DMS53 treated with DMSO at 0.1 percent for 48 hours (cell line): ENCODE data around the gene EEF1E1.
A peak's percentile ranks its signal among the peaks of the same experiment; 100 is the strongest.

ENCODE experiments used
- DNase-seq: peaks from one replicate; lab custom pipeline; 2025; ENCODE audit not compliant: unreplicated experiment; lab: John Stamatoyannopoulos, UW

EEF1E1 gene

GRCh38 chr6:8102122-8102958 is at the start of gene EEF1E1:
EEF1E1 (minus strand) TSS chr6:8102548; CDS start chr6:8102521, 27 bp downstream.
- peak; percentile 91 for DNase-seq

GRCh38 chr6:8149350-8149749 is 47.0 kb upstream of the EEF1E1 start:
- no peak for DNase-seq

- DNase-seq = no peak
These were observed 41.6 kb upstream of the EEF1E1 start for GRCh38 chr6:8143945-8144344.

- no peak for DNase-seq
These were observed 37.1 kb upstream of the EEF1E1 start for GRCh38 chr6:8139451-8139850.

- no peak for DNase-seq
These were observed 35.2 kb upstream of the EEF1E1 start for GRCh38 chr6:8137529-8137939.

- DNase-seq = no peak
These were observed 32.9 kb upstream of the EEF1E1 start for GRCh38 chr6:8135276-8135675.

GRCh38 chr6:8132130-8132529 is 29.8 kb upstream of the EEF1E1 start:
- DNase-seq = no peak

DNA sequence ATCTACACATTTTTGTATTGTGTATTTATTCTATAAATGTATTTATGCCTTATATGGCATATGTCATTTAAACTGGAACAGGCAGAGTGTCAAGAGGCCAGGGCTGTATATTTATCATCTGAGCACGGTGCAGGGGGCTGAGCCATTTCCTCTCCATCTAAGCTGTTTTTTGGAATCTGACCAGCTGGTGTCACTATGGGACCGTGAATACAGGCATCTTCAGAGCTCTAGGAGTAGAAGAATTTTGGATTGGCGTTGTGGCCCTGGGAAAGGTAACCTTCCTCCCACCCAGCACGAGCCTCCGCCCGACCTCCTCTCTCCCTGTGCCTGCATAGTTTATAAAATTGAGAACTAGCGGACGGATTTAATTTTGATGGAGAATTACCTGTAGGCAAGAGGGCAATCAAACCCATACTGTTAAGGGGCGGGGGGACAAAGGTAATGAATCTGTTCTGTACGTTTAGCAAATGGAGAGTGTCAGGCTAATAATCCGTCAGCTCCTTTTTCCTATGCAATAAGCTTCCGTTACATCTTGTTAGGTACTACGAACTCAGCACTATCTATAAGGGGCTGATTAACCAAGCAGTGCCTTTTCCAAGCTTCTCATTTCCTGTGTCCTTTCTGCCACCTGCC is 29.0 kb upstream of the EEF1E1 start:
- peak; percentile 58 for DNase-seq

DNA sequence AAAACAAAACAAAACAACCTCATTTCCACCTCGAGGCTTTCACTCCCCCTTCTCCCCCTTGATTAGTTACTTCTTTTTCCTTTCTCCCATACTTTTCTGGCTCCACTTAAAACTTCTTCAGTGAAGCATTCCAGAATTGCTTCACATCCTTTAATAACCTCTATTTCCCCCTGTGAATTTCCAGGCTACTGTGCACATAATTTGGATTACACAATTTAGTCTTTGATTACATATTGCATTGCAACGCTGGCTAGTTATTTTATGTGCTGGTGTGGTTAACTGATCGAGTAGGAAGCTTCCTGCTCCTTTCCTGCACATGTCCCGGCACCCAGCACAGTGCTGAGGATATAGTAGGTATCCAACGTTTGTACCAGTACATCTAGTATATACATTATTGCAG is 28.1 kb upstream of the EEF1E1 start:
- no peak for DNase-seq

- no peak for DNase-seq
These were observed 20.9 kb upstream of the EEF1E1 start for GRCh38 chr6:8123236-8123635.

DNA sequence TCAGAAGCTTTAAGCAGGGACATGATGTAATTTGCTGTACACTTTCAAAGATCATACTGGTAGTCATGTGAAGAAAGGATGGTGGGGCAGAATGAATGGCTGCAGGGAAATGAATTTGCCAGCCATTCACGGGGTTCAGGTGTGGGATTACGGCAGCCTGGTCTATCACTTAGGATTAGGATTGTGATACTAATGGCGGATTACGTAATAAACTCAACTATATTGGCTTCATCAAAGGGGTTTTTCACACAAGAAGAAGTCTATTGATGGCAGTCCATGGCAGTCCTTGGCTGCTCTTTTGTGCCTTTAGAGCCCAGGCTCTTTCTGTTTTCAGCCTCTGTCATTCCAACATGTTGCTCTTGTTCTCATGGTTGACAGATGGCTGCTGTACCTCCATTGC is 12.6 kb upstream of the EEF1E1 start:
- no peak for DNase-seq

DNA sequence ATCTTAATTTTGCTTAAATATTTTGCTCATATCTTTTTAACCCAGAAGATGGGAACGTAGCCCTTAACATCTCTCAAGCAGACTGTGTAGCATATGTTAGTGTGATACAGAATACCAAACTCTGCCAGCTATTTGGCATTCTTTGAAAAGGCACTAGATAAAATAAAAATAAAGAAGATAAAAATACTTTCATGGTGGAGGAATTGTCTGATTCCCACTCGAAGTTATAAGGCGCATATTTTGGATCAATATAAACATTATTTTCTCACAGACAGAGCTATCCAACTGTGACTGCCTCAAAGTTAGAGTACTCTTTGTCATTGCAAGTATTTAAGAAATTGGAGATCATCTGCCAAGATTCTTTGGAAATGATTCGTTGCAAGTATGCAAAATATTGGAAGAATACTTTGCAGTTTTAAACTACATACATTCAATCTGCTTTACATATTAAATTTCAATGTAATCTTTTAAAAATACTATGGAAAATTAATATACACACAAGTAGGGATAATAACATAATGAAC is 10.8 kb upstream of the EEF1E1 start:
- no peak for DNase-seq

GRCh38 chr6:8110725-8111124 is 8.4 kb upstream of the EEF1E1 start:
- DNase-seq = no peak

DNA sequence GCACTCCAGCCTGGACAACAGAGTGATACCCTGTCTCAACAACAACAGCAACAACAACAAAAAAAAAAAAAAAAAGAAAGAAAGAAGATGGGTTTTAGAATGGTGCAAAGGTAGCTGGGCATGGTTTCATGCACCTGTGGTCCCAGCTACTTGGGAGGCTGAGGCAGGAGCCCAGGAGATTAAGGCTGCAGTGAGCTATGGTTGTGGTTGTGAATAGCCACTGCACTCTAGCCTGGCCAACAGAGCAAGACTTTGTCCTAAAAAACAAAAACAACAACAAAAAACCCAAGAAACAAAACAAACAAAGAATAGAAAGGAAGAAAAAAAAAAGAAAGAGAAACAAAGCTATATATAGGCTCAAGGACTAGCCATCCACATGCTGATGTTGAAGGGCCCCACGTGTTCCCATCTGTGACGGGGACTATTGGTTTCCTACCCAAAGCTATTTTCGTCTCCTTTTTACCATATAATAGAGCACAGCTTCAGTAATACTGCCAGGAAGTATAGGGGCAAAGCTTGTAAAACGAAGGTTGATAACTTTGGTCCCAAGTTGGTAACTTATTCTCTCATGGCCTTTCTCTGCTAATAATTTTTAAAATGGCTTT is 7.9 kb upstream of the EEF1E1 start:
- DNase-seq = no peak

DNA sequence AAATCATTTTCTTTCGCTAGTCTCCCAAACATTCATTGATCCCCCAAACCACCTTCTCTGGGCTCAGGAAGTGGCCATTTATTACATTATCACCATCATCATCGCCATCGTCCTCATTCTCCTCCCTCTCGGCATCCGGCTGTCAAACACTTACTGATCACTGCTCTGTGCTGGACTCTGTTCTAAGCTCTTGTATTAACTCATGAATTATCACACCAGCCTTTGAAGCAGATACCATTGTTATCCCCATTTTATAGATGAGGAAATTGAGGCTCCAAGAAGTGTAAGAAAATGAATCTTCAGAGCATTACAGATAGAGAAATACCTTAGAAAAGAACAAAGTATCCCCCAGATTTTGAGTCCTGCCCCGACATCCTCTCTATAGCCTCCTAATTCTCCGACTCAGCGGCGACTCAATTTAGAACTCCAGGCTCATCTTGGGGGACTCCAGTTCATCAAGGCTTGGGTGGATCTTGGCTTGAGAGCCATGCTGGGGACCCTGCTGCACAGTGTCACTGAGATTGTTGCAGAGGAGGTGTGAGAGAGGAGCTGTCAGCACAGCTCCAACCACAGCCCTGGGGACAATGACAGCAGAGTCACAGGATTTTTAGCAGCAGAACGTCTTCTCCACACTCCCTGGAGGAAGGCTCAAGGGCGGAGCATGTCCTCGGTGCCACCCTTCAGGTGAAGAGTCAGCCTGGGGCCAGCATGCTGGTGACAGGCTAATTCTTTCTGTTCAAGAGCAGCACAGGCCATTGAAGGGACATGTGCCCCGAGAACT is 6.6 kb upstream of the EEF1E1 start:
- DNase-seq = no peak

- peak; percentile 44 for DNase-seq
These were observed 5.8 kb upstream of the EEF1E1 start for GRCh38 chr6:8108031-8108660.

DNA sequence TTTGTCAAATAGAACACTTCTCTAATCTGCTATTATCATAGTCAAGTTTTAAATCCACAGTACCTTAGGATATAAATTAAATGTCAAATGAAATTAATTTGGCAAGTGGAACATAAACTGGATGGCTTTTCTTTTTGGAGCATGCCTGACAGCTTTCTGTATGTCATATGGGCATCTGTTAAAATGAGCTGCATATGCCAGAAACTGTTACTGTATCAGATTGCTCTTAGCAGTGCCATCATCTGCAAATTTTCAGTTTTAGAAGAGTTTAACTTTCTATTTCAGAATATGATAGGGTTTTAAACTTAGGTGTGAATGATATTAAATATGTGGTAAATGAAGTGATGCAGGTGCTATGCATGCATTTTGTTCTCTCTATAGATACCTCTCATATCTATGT is 3.4 kb upstream of the EEF1E1 start:
- DNase-seq = no peak

DNA sequence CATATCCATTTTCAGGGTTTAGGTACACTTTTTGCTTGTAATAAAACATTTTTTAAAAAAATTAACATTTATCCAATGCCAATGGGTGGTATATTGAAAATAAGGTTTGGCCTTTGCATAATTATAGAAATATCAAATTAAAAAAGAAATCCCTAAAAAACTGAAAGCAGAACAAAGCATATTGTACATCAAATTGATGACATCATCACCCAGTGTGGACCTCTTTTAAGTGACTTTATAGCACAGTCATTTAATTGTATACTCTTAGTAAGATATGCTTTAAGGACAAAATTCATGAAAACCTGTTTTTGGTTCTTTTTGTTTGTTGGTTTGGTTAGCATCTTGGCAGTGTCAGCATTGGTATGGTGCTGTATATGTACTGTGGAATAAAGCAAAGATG is 1.4 kb upstream of the EEF1E1 start:
- DNase-seq = no peak

DNA sequence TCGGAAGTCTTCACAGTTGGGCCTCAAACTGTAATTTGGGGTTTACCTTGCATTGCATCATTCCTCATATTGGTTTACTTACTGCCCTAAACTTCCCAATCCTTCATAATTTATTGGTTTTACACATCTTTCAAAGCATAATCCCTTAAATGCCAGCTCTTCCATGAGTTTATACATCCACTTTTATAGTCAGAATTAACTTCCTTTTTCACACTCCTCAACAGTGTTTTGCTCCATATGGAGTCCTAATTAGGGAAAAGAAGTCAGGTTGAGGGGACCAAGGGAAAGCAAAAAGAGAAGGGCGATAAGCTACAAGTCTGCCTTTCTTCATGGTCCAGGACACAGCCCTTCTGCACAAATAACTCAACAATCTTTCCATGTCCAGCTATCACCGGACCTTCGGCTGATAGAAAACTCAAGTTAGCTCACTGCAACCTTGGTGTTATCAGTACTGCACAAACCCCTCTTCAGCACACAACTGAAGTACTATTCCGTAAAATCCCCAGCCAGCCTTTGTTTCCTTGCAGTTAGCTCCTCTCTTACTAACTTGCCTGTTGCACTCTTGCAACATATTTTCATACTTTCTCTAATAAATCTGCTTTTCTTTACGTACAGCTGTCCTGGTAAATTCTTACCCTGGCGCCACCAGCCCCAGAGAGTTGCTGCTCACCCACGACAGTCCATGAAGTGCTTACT is 2.0 kb downstream of the EEF1E1 start:
- no peak for DNase-seq

- no peak for DNase-seq
These were observed 11.7 kb downstream of the EEF1E1 start for GRCh38 chr6:8090650-8091049.
